Heart right ventricle (tissue), 16 donors: ENCODE results near the gene FAM83D. TPM values are rescaled to one million over a fixed set of nuclear protein-coding genes. Genes with fewer than 3 reads are reported as not detected.

Experiments
- ATAC-seq, 8 donors: fragments of 200-7000 bp; cut with Tn5 transposase; one replicate each; pipeline ENCODE4 v1.9.1; 2020; ENCODE audit warnings: mild to moderate bottlenecking in 8 of 8, moderate library complexity in 8 of 8, moderate number of reproducible peaks in 1 of 8
- DNase-seq, 2 donors: peaks; one replicate each; pipeline ENCODE4 v3.0.0-alpha.2; 2020
- H3K27ac ChIP-seq, 10 donors: fragments of 200-600 bp; sonication (generic) in 2 of 10; one replicate each; pipeline versions ENCODE4 v1.5.0 to v1.8.0; 2020 to 2022; ENCODE audit warnings: mild to moderate bottlenecking in 3 of 10
- H3K27me3 ChIP-seq, 7 donors: fragments of 200-600 bp; one replicate each; pipeline ENCODE4 v1.8.0; 2021 to 2022; ENCODE audit warnings: mild to moderate bottlenecking in 2 of 7
- H3K36me3 ChIP-seq, 9 donors: fragments of 200-600 bp; sonication (generic) in 1 of 9; one replicate each; pipeline versions ENCODE4 v1.5.0 to v1.8.0; 2020 to 2022; ENCODE audit warnings: mild to moderate bottlenecking in 2 of 9
- H3K4me1 ChIP-seq, 9 donors: fragments of 200-600 bp; sonication (generic) in 1 of 9; one replicate each; pipeline versions ENCODE4 v1.5.0 to v1.8.0; 2020 to 2022; ENCODE audit warnings: mild to moderate bottlenecking in 4 of 9
- H3K4me3 ChIP-seq, 10 donors: fragments of 200-600 bp; sonication (generic) in 2 of 10; one replicate each; pipeline versions ENCODE4 v1.5.0 to v1.8.0; 2020 to 2022; ENCODE audit warnings: mild to moderate bottlenecking in 7 of 10, moderate library complexity in 2 of 10
- H3K9me3 ChIP-seq, 11 donors: fragments of 200-600 bp in 10 of 11; sonication (generic) in 2 of 11; one replicate each; pipeline versions ENCODE4 v1.5.0 to v1.8.0; 2013 to 2022; ENCODE audit warnings: mild to moderate bottlenecking in 2 of 11, control low read depth in 1 of 11, moderate library complexity in 1 of 11
- CTCF ChIP-seq, 9 donors: fragments of 200-600 bp; sonication (generic) in 2 of 9; IDR thresholded peaks; one replicate each; pipeline versions ENCODE4 v1.5.0 to v1.8.0; 2021 to 2022; ENCODE audit warnings: antibody characterized with exemption in 9 of 9, mild to moderate bottlenecking in 5 of 9, moderate library complexity in 1 of 9
- WGBS, 2 donors: extraction: QIAGEN DNeasy Blood & Tissue Kit; methylation state at CpG; one replicate each; pipeline ENCODE4 v1.1.7; 2013; ENCODE audit warnings: inconsistent platforms in 1 of 2; 5-methylcytosine and 5-hydroxymethylcytosine counted together
- intact Hi-C, 10 donors: fragments of 100-400 bp; cut with DNase I; formaldehyde crosslinking; loops; one replicate each; pipeline versions ENCODE4 v1.11.1 to v1.14.2; 2022
- polyA plus RNA-seq, 2 donors: library from polyadenylated mRNA; stranded (reverse); fragments of 200-250 nt; gene quantifications; one replicate each; pipeline ENCODE4 v1.2.3, GENCODE V29; 2013
- total RNA-seq, 10 donors: library from RNA; stranded (reverse); fragmentation: NEBNext Ultra II Directional in 3 of 10; extraction: Animal tissue kit (Norgen Biotek cat#: 25700) in 3 of 10; gene quantifications; one replicate each; pipeline versions ENCODE4 v1.2.1 to v1.2.4, GENCODE V29; 2021 to 2023
- donor health status: Arrhythmogenic right ventricular cardiomyopathy.
- donor health status: ischemic (EF 13 %, LVEDD 7.1; RV severe dilation, severe dysfunction).
- donor health status: healthy with polysubstance abuse.
- donor health status: DM: no; HTN: yes; CAD: no.
- donor health status: DM: no; HTN: no; CAD: no.
- donor health status: ischemic (EF 25% LVEDD 6.9; RV normal size, moderate dysfunction).
- donor health status: ischemic (EF 25% LVEDD 5.7; RV mildly dilated, moderate dysfunction).
- donor health status: healthy.
- donor health status: DM: yes; HTN: yes; CAD: no.
- donor health status: Ischemic cardiomyopathy.
- donor health status: ischemic (EF 35%, LVEDD 5.7; RV mildly dilated, moderate dysfunction).
- donor health status: nonischemic (EF 11% LVEDD 7.7; RV severe dilation, severe dysfunction).
- donor health status: DM: yes; HTN: yes; CAD: no.
- donor health status: PGD.
- donor health status: ischemic (EF 29% LVEDD 5.4; RV normal size, mild dysfunction).
- donor health status: nonischemic (EF 23%, LVEDD 6.1; RV moderate dilation, normal function).

FAM83D gene
- total and polyA plus RNA-seq, 12 donors = 0.12 to 2.8 (median 0.46) TPM

GRCh38 chr20:38979842-38980241, 53.6 kb downstream of the FAM83D start:
- Histone ChIP-seq H3K4me1 (peaks cover 0 to 26% (median 9%) of the 10 kb centered on the region in 9 donors), H3K9me3 (no peaks in the 10 kb centered on the region), H3K36me3 (peaks cover 0 to 65% (median 3%) of the 10 kb centered on the region in 9 donors), H3K4me3 (no peak overlapping the region), H3K27ac (peak overlapping the region in 8 of 10 donors; percentile 28 to 72 (median 44)), H3K27me3 (no peaks in the 10 kb centered on the region)
- TF ChIP-seq CTCF (IDR thresholded peaks at IDR 0.05) = no peak
- ATAC-seq (peak in 4 of 8 donors; percentile 38 to 69 (median 57)), DNase-seq (no peak)
- intact Hi-C loops = no loop called here
- 53 to 74% methylated on average over 3 of the region's 3 CpGs for WGBS, 2 donors

DNA sequence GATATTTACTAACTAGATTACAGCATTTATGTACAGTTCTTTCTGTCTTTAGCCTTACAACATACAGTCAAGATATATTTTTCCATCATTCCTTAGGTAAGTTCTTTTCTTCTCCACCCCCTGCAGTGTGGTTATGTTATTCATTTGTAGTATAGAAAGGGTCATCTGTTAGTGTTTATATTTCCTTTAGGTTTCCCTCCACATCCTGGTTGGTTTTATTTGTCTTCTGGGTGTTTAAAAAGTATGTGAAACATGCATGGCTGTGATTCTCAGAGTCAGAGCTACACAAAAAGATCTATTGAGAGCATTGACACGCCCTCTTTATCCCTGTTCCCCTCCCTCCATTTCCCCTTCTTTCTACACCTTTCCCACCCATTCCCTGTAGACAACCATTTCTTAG, 56.1 kb downstream of the FAM83D start:
- Histone ChIP-seq H3K9me3 (no peaks in the 10 kb centered on the region), H3K4me3 (no peak overlapping the region), H3K27ac (no peak overlapping the region), H3K4me1 (peaks cover 5 to 49% (median 31%) of the 10 kb centered on the region in 9 donors), H3K36me3 (peaks cover 0 to 47% (median 3%) of the 10 kb centered on the region in 9 donors), H3K27me3 (no peaks in the 10 kb centered on the region)
- DNase-seq = no peak
- intact Hi-C loops = no loop called here
- no peak for ATAC-seq
- TF ChIP-seq CTCF (IDR thresholded peaks at IDR 0.05) = no peak
- WGBS, 2 donors = 96 to 98% methylated on average over 1 of the region's 1 CpG

DNA sequence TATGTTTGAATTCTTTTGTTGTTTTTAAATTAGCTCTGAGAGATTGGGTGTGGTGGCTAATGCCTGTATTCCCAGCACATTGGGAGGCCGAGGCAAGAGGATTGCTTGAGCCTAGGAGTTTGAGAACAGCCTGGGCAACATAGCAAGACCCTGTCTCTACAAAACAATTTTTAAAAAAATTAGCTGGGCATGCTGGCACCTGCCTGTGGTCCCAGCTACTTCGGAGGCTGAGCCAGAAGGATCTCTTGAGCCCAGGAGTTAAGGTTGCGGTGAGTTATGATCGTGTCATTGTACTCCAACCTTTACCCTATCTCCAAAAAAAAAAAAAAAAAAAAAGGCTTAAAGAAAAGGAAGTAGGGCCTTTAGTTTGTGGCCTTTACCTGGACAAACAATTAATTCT, 58.8 kb downstream of the FAM83D start:
- DNase-seq (no peak), ATAC-seq (peak in 2 of 8 donors; percentile 7 to 36)
- 64 to 67% methylated on average over 4 of the region's 4 CpGs for WGBS, 2 donors
- Histone ChIP-seq H3K27ac (peak overlapping the region; percentile 11 to 72 (median 52)), H3K36me3 (peaks cover 0 to 49% (median 7%) of the 10 kb centered on the region in 9 donors), H3K4me1 (peaks cover 5 to 34% (median 26%) of the 10 kb centered on the region in 9 donors), H3K27me3 (no peaks in the 10 kb centered on the region), H3K4me3 (no peak overlapping the region), H3K9me3 (no peaks in the 10 kb centered on the region)
- TF ChIP-seq CTCF (IDR thresholded peaks at IDR 0.05) = no peak
- intact Hi-C loops = no loop called here

DNA sequence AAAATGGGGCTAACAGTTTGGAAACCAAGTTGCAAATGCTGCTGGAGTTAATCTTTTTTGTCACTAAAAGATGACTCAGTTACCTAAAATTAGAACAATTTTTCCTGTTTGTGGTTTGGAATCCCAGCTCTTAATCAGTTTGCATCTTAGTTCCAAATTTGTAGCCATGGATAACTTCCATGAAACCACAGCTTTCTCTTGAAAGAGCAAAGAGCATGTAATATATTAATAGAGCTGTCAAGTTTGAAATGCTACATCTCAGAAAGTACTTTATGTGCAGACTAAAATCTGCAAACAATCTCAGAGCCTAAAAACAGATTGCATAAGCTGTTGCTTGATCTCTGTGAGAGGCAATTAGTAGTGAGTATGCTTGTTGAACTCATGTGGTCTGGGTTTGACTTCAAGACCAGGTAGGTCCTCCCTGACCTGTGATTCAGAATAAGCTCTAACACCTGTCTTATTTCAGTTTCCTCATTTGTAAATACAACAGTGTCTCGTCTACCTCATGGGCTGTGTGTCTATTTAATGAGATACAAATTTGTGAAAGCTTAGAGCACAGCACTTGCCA, 59.5 kb downstream of the FAM83D start:
- no peaks in the 10 kb centered on the region for H3K27me3 ChIP-seq
- TF ChIP-seq CTCF (IDR thresholded peaks at IDR 0.05) = no peak
- peaks cover 0 to 54% (median 7%) of the 10 kb centered on the region in 9 donors for H3K36me3 ChIP-seq
- ATAC-seq (peak; percentile 28 to 92 (median 73)), DNase-seq (no peak)
- WGBS, 2 donors = 30 to 39% methylated on average over 1 of the region's 1 CpG
- H3K9me3 ChIP-seq = no peaks in the 10 kb centered on the region
- peak overlapping the region; percentile 11 to 72 (median 52) for H3K27ac ChIP-seq
- H3K4me1 ChIP-seq = peaks cover 5 to 34% (median 26%) of the 10 kb centered on the region in 9 donors
- intact Hi-C loops = no loop called here
- no peak overlapping the region for H3K4me3 ChIP-seq
